Measurements from ENCODE around the gene AZIN2. TPM values are rescaled to one million over a fixed set of nuclear protein-coding genes. Genes with fewer than 3 reads are reported as not detected.

Gene AZIN2
- total RNA-seq, 1 donor from 2014 or later = 2.8 TPM

GRCh38 chr1:33141216-33141615 is 60.3 kb downstream of the AZIN2 start:
- Histone ChIP-seq H3K36me3 (ENCODE audit: control insufficient read depth, insufficient read depth, low read length) (no peaks in the 10 kb centered on the region), H3K27me3 (ENCODE audit: control insufficient read depth, insufficient read depth, low read length) (no peaks in the 10 kb centered on the region), H3K4me3 (ENCODE audit: low read depth, low read length) (no peak overlapping the region)
- TF ChIP-seq, protein P1, sequence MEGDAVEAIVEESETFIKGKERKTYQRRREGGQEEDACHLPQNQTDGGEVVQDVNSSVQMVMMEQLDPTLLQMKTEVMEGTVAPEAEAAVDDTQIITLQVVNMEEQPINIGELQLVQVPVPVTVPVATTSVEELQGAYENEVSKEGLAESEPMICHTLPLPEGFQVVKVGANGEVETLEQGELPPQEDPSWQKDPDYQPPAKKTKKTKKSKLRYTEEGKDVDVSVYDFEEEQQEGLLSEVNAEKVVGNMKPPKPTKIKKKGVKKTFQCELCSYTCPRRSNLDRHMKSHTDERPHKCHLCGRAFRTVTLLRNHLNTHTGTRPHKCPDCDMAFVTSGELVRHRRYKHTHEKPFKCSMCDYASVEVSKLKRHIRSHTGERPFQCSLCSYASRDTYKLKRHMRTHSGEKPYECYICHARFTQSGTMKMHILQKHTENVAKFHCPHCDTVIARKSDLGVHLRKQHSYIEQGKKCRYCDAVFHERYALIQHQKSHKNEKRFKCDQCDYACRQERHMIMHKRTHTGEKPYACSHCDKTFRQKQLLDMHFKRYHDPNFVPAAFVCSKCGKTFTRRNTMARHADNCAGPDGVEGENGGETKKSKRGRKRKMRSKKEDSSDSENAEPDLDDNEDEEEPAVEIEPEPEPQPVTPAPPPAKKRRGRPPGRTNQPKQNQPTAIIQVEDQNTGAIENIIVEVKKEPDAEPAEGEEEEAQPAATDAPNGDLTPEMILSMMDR (IDR thresholded peaks at IDR 0.05; ENCODE audit: insufficient read depth, low read length, poor library complexity, severe bottlenecking) = no peak
- DNase-seq (ENCODE audit: low read depth) = no peak

DNA sequence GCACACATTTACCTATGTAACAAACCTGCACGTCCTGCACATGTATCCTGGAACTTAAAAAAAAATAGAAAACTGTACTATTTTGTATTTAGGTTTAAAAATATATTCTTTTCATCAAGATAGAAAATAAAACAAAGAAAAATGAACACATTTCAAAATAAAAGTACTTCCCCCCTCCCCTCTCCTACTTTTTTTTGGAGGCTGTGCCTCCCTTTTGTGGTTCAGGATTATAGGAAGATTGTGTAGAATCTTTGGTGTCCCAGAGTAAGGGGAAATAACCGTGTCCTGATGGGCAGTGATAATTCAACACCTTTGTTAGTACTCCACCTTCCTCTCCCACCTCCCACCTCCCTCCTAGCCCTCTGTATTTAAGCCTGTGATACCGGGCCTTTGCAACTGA is 60.8 kb downstream of the AZIN2 start:
- DNase-seq (ENCODE audit: low read depth) = no peak
- H3K36me3 ChIP-seq (ENCODE audit: control insufficient read depth, insufficient read depth, low read length) = no peaks in the 10 kb centered on the region
- TF ChIP-seq, protein P1 (IDR thresholded peaks at IDR 0.05; ENCODE audit: insufficient read depth, low read length, poor library complexity, severe bottlenecking) = no peak
- no peaks in the 10 kb centered on the region for H3K27me3 ChIP-seq (ENCODE audit: control insufficient read depth, insufficient read depth, low read length)
- no peak overlapping the region for H3K4me3 ChIP-seq (ENCODE audit: low read depth, low read length)

GRCh38 chr1:33142483-33143064 is 61.6 kb downstream of the AZIN2 start:
- DNase-seq (ENCODE audit: low read depth) = no peak
- H3K27me3 ChIP-seq (ENCODE audit: control insufficient read depth, insufficient read depth, low read length) = no peaks in the 10 kb centered on the region
- no peaks in the 10 kb centered on the region for H3K36me3 ChIP-seq (ENCODE audit: control insufficient read depth, insufficient read depth, low read length)
- no peak overlapping the region for H3K4me3 ChIP-seq (ENCODE audit: low read depth, low read length)
- TF ChIP-seq, protein P1 (IDR thresholded peaks at IDR 0.05; ENCODE audit: insufficient read depth, low read length, poor library complexity, severe bottlenecking) = no peak

DNA sequence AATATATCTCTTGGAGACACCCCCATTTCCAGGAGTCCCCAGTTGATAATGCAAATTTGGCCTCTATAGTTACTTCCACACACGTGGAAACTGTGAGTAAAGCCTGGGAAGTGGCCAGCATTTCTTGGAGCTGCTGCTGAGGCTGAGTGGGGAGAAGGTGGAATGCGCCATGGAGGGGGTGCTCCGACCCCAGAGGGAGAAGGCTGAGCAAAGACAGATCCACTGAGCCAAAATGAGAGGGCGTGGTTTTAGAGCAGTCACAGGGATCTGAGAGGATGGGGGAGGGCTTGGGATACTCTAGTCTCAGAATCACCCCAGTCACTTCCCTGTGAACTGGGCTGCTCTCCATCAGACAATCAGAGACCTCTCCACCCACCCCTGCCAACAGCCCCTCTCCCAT is 62.2 kb downstream of the AZIN2 start:
- TF ChIP-seq, protein P1 (IDR thresholded peaks at IDR 0.05; ENCODE audit: insufficient read depth, low read length, poor library complexity, severe bottlenecking) = no peak
- H3K4me3 ChIP-seq (ENCODE audit: low read depth, low read length) = no peak overlapping the region
- H3K27me3 ChIP-seq (ENCODE audit: control insufficient read depth, insufficient read depth, low read length) = no peaks in the 10 kb centered on the region
- no peaks in the 10 kb centered on the region for H3K36me3 ChIP-seq (ENCODE audit: control insufficient read depth, insufficient read depth, low read length)
- DNase-seq (ENCODE audit: low read depth) = no peak

DNA sequence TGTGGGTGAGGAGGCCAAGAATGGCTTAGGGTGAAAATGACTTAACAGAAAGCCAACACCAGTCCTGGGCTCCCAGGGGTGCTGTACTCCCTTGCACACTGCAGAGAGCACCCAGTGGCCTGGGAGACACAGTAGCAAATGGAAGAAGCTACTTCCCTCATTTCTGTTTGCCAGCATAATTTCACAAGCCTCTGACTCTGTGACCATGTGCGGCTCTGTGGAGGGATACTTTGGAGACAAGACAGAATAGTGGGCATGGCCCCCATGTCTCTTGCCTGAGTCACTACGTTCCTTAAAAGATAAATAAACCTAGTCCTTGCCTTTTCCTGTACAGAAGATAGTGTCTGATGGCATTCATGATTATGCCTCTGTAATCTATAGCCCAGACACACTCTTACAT is 62.7 kb downstream of the AZIN2 start:
- TF ChIP-seq, protein P1 (IDR thresholded peaks at IDR 0.05; ENCODE audit: insufficient read depth, low read length, poor library complexity, severe bottlenecking) = no peak
- DNase-seq (ENCODE audit: low read depth) = no peak
- no peaks in the 10 kb centered on the region for H3K36me3 ChIP-seq (ENCODE audit: control insufficient read depth, insufficient read depth, low read length)
- H3K4me3 ChIP-seq (ENCODE audit: low read depth, low read length) = no peak overlapping the region
- no peaks in the 10 kb centered on the region for H3K27me3 ChIP-seq (ENCODE audit: control insufficient read depth, insufficient read depth, low read length)

DNA sequence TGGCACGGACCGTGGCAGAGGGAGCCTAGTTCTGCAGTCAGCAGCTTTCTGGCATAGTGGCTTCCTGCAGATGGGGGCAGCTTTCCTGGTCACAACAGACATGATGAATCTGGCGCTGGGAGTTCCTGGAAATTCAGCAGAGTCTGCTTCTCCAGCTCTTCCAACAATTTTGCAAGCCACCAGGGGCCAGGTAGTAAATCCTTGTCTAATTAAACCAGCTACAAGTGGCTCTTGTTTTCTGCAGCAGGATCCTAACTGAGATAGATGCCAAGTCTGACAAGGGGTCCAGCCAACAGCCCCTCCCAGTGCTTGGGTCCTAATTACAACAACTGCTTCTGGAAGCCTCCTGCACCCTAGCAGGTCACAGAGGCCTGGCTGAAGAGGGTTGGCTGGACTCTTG is 65.0 kb downstream of the AZIN2 start:
- no peak for DNase-seq (ENCODE audit: low read depth)
- no peaks in the 10 kb centered on the region for H3K36me3 ChIP-seq (ENCODE audit: control insufficient read depth, insufficient read depth, low read length)
- no peaks in the 10 kb centered on the region for H3K27me3 ChIP-seq (ENCODE audit: control insufficient read depth, insufficient read depth, low read length)
- TF ChIP-seq, protein P1 (IDR thresholded peaks at IDR 0.05; ENCODE audit: insufficient read depth, low read length, poor library complexity, severe bottlenecking) = no peak
- no peak overlapping the region for H3K4me3 ChIP-seq (ENCODE audit: low read depth, low read length)
